Activated CD8-positive, alpha-beta memory T cell treated with anti-CD3 and anti-CD28 coated beads, Interleukin-2, amount 50 U/mL, for 24 hours (primary cell): ENCODE results near the gene SCIMP.
"Not testable (repeated sequence)": the region's sequence is repeated elsewhere in the genome, so short reads cannot be mapped to it uniquely, and the experiment has no call there.

Experiments
- DNase-seq: peaks from one replicate; pipeline ENCODE4 v3.0.0-alpha.2; 2020; ENCODE audit errors: extremely low read depth

The SCIMP gene

DNA sequence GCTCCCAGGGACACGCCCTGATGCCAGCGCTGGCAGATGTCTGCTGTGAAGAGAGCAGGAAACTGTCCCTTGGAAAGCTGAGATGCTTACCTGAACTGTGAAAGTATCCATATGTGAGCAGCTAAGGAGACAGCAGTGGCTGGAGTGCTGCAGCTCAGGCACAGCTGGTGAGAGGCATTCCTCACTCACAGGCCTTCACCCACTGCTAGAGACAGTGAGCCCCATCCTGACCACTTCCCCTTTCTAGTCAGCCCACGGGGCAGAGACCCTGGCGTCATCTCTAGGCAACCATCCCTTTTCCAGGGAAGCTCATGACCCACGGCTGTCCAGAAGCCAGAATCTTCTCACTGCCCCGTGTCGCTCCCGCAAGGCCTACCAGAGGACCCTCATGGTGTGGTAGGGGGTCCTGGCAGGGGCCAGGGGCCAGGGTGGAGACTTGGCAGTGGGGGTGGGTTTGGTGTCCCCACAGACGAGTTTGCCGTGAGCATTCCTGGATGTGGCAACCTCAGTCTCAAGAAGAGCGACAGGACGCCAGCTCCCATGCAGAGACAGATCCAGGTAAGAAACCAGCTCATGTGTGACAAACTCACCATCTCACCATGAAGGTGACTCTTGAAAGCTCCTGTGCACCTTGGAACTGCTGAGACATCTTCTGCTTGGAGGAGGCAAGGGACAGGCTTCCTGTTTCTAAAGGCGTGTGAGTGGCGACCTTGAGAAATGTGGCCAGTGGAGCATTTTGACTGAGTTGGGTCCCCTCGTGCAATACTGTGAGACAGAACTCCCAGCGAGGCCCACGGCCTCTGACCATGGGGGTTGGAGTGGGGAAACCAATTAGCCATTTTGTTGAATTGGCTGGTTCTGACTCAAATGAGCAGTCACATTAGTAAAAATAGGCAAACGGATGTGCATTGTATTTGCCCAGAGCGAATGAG lies at the start of gene SCIMP:
SCIMP (minus strand) TSS at position 216 of the 932 bp plus-strand sequence; CDS start at position 111, 105 bp downstream.
- no peak for DNase-seq

DNA sequence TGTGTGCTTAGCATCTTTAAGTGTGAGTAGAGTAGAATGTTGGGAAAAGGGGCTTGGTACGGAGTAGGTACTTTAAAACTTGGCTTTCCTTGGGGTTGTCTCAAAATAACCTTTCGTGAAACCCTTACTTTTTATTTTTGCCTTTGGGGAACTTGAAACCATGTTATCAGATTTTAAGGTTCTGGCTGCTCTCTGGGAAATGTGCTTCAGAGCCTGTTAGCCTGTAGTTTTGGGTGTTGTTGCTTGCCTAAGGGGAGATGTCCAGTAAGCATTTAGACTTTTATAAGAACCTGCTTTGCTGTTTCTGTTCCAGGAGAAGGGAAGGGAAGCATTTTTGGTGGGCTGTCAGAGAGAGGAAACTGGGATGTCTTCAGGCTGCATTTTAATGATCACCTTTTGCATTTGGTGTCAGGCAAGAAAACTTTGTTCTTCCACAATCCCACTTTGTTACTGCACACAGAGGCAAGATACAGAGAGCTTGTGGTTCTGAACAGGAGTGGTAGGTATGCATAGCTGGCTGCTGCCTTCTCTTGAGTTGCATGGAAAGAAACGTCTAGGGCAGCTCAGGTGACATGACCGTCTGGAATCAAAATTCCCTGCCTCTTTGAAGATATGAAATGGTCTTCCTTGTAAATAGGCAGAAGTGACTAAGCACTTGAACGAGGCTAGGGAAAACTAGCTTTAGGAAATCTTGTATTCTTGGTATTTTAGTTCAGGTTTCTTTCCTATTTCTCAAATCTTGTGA lies 49.1 kb upstream of the SCIMP start:
- no peak for DNase-seq

DNA sequence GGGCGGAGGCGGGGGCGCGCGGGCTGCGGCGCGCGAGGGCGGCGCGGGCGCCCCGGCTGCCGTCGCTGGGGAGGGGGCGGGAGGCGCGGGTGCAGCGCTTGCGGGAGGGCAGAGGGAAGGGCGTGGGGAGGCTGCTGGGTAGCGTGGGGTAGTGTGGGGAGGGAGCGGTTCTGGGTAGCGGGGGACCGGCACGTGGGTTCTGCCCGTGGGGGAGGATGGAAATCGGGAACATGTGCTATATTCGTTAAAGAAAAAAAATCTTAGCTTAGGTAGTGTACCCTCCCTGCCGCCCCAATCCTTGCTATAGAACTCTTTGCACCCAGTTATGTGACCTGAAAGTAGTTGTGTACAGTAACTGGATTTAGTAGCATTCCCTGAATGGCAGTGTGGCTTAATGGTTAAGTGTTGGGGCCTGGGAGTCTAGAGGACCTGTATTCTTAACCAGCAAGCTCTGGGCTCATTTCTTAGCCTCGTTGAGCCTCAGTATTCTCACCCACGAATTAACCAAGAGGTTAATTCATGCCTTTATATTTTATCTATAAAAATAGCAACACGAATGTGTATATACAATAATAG lies 48.1 kb upstream of the SCIMP start:
- peak; percentile 2 for DNase-seq

DNA sequence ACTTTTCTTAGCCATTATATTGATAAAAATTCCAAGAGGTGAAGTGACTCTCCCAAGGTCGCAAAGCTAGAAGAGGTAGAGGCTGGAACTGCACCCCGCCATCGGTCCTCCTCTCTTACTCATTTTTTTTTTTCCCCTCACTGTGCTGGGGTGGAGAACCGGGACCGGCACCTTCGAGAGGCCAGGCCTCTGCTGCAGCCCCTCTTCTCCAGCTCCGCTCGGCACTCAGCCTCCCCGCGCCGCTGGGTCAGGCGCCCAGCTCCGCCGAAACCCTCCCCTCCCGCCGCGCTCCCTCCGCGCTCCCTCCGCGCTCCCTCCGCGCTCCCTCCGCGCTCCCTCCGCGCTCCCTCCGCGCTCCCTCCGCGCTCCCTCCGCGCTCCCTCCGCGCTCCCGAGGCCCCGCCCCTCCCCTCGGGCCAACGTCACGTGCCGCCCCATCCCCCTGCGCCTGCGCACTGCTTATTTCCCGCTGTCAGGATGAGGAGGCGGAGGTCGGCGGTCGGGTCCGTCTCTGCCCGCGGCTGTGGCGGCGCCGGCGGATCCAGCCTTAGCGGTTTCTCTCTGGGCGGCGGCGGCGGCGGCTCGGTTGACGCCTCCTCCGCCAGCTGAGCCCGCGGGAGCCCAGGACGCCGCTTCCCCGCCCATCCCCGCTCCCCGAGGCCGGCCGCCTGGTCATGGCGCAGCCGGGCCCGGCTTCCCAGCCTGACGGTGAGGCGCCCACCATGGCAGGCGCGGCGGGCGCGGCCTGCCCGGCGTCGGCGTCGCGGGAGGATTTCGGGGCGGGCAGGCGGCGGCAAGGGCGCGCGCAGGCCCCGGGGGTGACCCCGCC lies 47.4 kb upstream of the SCIMP start, which contains the start of gene RABEP1:
RABEP1 (plus strand) TSS at position 471 of the 828 bp plus-strand sequence; CDS start at position 674, 203 bp downstream.
- DNase-seq = peak; percentile 81

DNA sequence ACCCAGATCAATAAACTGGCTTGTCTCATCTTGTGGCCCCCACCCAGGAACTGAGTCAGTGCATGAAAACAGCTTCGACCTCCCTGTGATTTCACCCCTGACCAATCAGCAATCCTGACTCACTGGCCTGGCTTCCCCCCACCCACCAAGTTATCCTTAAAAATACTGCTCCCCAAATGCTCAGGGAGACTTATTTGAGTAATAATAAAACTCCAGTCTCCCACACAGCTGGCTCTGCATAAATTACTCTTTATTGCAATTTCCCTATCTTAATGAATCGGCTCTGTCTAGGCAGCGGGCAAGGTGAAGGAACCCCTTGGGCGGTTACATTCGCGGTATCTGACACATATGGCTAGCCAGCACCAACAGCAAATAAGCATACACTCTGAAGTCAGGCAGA lies 37.7 kb upstream of the SCIMP start:
- DNase-seq = no peak

DNA sequence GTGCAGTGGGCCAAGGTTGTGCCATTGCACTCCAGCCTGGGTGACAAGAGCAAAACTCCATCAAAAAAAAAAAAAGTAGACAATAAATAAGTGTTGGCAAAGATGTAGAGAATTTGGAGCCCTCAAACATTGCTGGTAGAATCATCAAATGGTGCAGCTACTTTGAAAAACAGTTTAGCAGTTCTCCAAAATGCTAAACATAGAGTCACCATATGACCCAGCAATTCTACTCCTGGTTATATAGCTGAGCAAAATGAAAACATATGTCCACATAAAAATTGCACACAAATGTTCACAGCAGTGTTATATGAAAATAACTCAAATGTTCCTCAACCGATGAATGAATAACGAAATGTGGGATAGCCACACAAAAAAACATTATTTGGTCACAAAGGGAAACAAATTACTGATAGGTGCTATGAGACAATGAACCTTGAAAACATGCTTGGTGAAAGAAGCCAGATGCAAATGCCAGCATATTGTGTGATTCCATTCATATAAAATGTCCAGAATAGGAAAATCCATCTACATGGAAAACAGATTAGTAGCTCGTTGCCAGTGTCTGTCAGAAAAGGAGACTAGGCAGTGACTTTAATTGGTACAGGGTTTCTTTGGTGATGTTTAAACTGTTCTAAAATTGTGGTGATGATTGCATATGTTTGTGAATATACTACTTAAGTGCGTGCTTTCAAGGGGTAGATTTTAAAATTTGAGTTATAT lies 34.7 kb upstream of the SCIMP start:
- no peak for DNase-seq

DNA sequence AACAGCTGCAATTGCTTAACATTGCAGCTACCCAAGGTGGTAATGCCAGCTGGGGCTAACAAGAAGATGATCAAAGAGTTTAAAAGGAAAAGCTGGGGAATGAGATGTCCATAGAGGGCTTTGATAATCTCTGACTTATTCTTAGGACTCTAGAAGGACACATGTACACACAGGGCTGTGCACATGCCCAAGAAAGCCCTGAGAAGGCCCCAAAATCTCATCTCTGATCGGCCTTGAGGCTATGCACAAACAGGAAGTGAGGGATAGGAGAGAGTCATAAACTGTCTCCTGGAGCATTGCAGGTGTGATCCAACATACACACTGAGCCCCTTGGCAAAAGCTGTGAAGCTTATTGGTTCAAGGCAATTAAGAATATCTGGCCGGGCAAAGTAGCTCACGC lies 30.2 kb upstream of the SCIMP start:
- DNase-seq = no peak

DNA sequence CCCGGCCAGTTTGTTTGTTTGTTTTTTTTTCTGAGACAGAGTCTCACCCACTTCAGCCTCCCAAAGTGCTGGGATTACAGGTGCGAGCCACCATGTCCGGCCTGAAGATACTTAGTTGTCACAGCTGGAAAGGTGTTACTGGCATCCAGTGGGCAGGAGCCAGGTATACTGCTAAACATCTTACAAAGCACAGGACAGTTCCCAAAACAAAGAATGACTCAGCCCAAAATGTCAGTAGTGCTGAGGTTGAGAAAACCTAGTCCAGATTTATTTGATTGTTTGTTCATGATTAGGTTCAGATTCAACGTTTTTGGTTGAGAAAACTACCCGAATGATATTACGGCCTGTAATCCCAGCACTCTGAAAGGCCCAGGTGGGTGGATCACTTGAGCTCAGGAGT lies 28.8 kb upstream of the SCIMP start:
- DNase-seq = no peak

DNA sequence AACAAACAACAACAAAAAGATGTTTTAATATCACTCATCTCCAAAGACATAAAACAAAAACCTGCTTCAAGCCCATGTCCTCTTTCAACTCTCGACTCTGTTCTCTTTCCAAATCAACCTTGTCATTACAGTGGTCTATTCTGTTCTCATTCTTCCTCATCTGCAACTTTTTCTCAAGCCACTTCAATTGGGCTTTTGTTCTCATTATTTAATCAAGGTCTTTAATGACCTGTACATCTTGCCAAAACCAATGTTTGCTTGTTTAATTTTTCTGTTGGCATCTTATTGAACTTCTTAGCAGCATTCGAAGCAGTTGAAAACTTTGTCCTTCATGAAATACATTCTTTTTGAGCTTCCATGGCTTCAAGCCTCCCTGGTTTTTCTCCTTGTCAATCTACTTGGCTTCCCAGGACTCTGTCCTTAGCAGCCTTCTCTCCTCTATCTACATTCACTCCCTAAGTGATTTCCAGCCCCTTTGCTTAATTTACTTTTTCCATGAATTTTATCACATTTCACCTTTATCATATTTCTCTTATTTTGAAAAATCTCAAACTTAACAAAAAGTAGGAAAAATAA lies 27.8 kb upstream of the SCIMP start:
- DNase-seq = no peak

DNA sequence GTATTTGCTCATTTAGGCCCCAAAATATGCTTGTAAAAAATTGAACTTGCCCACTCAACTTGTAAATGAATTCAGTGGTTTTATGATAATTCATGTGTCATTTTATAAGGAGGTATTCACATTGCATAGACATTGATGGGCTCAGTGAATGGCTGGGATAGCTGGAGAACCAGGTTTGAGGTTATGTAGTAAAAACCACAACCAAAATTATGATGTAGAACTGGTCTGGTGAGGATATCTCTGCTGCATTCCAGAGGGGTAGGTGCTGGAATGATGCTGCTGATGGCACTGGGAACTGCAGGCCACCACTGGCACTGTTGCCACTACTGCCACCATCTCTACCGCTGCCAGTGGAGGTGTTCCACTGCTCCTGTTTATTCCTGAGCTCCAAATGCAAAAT lies 25.9 kb upstream of the SCIMP start:
- DNase-seq = no peak

DNA sequence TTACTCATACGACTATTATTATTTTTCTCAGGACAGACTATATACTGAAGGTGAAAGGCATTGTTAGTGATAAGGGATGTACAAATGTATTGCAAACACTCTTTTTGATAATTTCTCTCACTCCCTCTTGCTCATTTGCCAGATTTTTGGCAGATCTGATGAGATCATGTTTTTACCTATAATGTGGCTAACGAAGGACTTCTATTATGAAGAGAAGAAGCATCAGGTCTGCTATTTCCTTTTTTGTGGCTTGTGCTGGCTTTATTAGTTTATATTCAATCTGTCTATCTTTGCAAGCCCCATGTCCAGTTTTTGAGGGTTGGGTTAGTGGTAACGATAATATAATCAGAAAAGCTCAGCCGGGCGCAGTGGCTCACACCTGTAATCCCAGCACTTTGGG lies 22.5 kb upstream of the SCIMP start:
- DNase-seq = no peak

DNA sequence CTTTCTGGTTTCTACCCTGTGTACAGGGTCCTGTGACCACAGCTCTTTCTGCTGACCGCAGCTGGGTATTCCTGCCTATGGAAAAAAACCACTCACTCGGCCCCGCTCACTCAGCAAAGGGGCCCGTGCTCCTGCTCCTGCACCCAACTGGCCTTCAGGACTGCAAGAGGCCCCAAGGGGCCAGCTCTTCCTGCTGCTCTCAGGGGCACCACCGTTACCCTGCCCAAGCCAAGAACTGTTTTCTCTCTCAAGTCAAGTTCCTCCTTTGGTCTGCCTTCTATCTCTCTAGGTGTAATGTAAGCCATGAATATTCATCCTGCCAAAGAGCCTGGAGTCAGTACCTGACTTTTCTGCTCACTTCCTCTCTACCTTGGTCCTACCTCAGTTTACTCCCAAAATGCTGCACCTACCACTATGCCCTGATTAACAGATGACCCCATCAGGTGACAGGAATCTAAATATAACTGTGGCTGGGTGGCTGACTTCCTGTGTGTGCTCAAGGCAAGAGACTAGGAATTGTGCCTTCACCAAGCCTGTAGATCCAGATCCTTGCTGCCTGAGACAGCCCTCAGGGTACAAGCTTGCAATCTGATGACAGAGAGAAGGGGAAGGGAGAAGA lies 20.4 kb upstream of the SCIMP start:
- no peak for DNase-seq

DNA sequence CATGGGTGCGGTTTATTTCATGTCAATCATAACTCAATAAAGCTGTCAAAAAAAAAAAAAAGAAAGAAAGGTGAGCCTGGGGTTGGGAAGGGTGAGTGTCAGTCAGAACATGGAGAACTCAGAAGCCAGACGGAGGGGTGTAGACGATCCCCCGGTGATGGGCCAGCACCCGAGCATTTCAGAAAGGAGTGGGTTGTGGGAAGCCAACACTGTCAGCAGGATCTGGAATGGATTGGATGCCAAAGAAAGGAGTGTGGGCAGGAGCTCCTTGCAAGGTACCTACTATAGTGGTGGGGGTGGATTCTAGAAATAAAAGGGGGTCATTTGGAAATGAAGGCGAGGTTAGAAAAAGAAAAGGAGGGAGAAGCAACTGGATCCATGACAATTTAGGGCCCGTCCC lies 19.8 kb upstream of the SCIMP start:
- no peak for DNase-seq

DNA sequence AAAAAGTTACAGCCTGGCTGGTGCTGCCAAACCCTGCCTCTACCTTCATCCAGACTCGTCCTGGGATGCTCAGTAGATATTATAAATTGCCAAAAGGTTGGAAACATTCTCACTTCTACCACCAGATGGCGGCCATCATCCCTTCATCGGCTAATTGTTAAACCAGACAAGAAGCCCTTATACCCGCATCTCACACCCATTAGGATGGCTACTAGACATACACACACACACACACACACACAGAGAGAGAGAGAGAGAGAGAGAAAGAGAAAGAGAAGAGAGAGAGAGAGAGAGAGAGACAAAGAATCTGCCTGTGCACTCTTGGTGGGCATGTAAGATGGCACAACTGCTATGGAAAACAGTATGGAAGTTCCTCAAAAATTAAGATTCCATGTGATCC lies 15.0 kb upstream of the SCIMP start:
- DNase-seq = no peak

DNA sequence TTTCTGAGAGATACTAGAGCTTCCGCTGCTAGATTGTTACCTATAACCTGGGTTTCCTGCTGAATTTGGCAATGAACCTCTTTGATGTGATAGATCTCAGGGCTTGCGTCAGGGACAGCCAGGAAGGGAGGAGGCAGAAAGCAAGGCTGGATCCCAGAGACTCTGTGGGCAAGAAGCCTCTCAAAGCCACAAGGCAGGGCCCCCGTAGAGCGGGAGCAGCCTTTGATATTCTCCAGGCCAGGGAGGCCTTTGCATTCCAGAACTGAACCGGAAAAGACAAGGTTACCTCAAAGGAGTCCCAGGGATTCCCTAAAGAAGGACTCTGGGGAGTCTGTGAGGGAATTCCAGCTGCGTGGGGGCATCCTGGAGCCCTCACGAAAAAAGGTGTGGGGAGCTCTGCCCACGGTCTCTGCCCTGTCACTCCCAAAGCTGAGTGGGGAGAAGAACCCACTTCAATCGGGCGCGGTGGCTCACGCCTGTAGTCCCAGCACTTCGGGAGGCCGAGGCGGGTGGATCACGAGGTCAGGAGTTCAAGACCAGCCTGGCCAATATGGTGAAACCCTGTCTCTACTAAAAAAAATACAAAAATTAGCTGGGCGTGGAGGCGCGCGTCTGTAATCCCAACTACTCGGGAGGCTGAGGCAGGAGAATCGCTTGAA lies 14.3 kb upstream of the SCIMP start:
- DNase-seq = no peak

DNA sequence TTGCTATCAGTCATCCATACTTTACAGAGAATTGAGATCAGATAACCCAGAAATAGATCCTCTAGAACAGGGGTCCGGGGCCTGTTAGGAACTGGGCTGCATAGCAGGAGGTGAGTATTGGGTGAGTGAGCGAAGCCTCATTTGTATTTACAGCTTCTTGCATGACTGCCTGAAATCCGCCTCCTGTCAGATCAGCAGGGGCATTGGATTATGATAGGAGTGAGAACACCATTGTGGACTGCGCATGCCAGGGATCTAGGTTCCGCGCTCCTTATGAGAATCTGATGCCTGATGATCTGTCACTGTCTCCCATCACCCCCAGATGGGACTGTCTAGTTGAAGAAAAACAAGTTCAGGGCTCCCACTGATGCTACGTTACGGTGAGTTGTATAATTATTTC lies 13.0 kb upstream of the SCIMP start:
- no peak for DNase-seq

DNA sequence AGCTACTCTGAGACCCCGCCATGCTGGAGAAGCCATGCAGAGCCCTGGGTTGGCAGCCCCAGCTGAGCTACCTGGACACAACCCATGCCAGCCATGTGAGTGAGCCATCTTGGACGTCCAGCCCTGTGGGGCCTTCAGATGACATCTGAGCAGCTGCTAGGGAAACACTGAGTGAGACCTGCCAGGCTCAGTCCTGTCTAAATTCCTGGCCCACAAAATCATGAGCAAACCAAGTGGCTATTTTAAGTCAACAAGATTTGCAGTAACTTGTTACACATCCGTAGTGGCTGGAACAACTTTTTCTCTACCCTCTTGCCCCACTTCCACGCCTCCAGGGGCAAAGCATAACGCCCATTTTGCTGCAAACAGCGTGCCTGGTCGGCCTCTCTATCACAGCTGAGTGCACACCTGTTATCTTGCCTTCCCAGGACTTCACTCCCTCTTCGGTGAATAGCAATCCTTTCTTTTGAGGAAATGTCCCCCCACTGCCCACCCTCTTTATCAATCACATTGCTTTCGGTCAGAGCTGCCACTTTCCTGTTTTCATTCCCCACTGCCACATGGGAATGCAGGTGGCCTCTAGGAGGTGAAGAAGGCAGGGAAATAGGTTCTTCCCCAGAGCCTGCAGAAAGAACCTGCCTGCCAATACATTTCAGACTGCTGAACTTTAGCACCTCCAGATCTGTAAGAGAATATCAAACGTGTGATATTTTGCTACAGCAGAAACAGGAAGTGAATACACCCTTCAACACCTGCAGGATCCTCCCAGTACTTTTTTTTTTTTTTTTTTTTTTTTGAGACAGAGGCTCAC lies 7.4 kb upstream of the SCIMP start:
- DNase-seq = no peak

DNA sequence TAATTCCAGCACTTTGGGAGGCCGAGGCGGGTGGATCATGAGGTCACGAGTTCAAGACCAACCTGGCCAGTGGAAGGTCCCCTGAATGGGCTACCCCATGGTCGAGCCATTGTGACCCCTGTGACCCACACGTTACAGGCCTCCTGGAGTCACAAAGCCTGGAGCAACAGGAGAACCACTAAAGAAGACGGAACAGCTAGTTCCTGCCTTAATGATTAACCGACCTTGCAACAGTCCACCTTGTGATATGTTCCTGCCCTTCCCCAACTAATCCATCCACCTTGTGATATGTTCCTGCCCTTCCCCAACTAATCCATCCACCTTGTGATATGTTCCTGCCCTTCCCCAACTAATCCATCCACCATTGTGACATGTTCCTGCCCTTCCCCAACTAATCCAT lies 5.1 kb upstream of the SCIMP start:
- DNase-seq = not testable (repeated sequence)

DNA sequence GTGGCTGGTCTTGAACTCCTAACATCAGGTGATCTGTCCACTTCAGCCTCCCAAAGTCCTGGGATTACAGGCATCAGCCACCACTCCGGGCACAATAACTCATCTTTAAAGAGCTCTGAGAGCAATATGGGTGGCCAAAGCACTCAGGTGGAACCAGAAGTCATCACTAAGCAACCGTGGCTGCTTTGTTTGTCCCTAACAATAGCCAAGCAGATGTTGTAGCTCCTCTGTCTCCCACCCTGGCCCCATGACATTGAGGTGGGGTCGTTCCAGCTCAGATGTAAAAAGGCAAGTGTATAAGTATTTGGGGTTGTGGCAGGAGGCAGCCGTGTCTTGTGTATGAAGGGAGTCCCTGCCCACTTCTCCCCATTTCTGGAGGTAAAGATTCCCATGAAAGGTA lies 3.7 kb upstream of the SCIMP start:
- DNase-seq = no peak
